GM23248 (cell line): ENCODE data around the gene AGBL5. TPM values are rescaled to one million over a fixed set of nuclear protein-coding genes. Genes with fewer than 3 reads are reported as not detected.
A peak's percentile ranks its signal among the peaks of the same experiment; 100 is the strongest.

ENCODE experiments used
- DNase-seq: peaks from one replicate; pipeline ENCODE4 v3.0.0-alpha.2; 2015
- H2AFZ ChIP-seq: fragments of 200-600 bp; sonication (generic); 2 replicates; pipeline ENCODE4 v1.6.1; 2016; ENCODE audit warnings: antibody characterized with exemption
- H3F3A ChIP-seq: fragments of 200-600 bp; sonication (generic); 2 replicates; pipeline ENCODE4 v1.6.1; 2016; ENCODE audit warnings: mild to moderate bottlenecking, antibody characterized with exemption, mixed run types; ENCODE audit not compliant: insufficient read depth
- H3K27ac ChIP-seq: fragments of 200-600 bp; sonication (generic); 2 replicates; pipeline ENCODE4 v1.5.1; 2016; ENCODE audit warnings: mild to moderate bottlenecking
- H3K27me3 ChIP-seq: fragments of 200-600 bp; sonication (generic); replicated peaks from 2 replicates; pipeline ENCODE4 v1.6.1; 2016; ENCODE audit warnings: mild to moderate bottlenecking; ENCODE audit not compliant: insufficient read depth
- H3K36me3 ChIP-seq: fragments of 200-600 bp; sonication (generic); 2 replicates; pipeline ENCODE4 v1.6.1; 2016; ENCODE audit warnings: low read depth, mild to moderate bottlenecking
- H3K4me1 ChIP-seq: fragments of 200-600 bp; sonication (generic); 2 replicates; pipeline ENCODE4 v1.6.1; 2016; ENCODE audit warnings: mild to moderate bottlenecking; ENCODE audit not compliant: insufficient read depth
- H3K4me2 ChIP-seq: fragments of 200-600 bp; sonication (generic); one replicate; pipeline ENCODE4 v1.6.1; 2016; ENCODE audit warnings: mild to moderate bottlenecking; ENCODE audit not compliant: unreplicated experiment
- H3K4me3 ChIP-seq: fragments of 200-600 bp; sonication (generic); 2 replicates; pipeline ENCODE4 v1.5.1; 2016; ENCODE audit warnings: mild to moderate bottlenecking
- H3K79me2 ChIP-seq: fragments of 200-600 bp; sonication (generic); 2 replicates; pipeline ENCODE4 v1.6.1; 2016; ENCODE audit warnings: mild to moderate bottlenecking; ENCODE audit not compliant: insufficient read depth
- H3K9ac ChIP-seq: fragments of 200-600 bp; sonication (generic); 2 replicates; pipeline ENCODE4 v1.6.1; 2016; ENCODE audit warnings: mild to moderate bottlenecking
- H3K9me2 ChIP-seq: fragments of 200-600 bp; sonication (generic); 2 replicates; pipeline ENCODE4 v1.6.1; 2016; ENCODE audit warnings: mixed run types, mild to moderate bottlenecking, moderate library complexity; ENCODE audit not compliant: insufficient read depth
- H3K9me3 ChIP-seq: fragments of 200-600 bp; sonication (generic); one replicate; pipeline ENCODE4 v1.6.1; 2017; ENCODE audit warnings: low read depth
- H4K20me1 ChIP-seq: fragments of 200-600 bp; sonication (generic); 2 replicates; pipeline ENCODE4 v1.6.0; 2016; ENCODE audit not compliant: insufficient read depth
- EZH2 ChIP-seq: fragments of 200-600 bp; sonication (generic); IDR thresholded peaks from 2 replicates; pipeline ENCODE4 v1.6.1; 2018; ENCODE audit warnings: antibody characterized with exemption, mild to moderate bottlenecking; ENCODE audit not compliant: insufficient read depth, poor library complexity, severe bottlenecking
- EZH2phosphoT487 ChIP-seq: fragments of 200-600 bp; sonication (generic); IDR thresholded peaks from 2 replicates; pipeline ENCODE4 v1.6.1; 2018; ENCODE audit warnings: antibody characterized with exemption, moderate library complexity, mild to moderate bottlenecking, low read depth; ENCODE audit not compliant: insufficient read depth
- WGBS, 2 experiments: methylation state at CpG; one replicate each; pipeline ENCODE4 v1.1.6; 2015 to 2017; ENCODE audit warnings: low lambda C conversion rate in 2 of 2, low coverage in 1 of 2; ENCODE audit errors: missing lambda C conversion rate in 2 of 2; 5-methylcytosine and 5-hydroxymethylcytosine counted together
- in situ Hi-C: fragments of 300-500 bp; cut with MboI; formaldehyde crosslinking; loops from 2 replicates; pipeline ENCODE4 v1.15.0; 2020
- polyA plus RNA-seq: library from polyadenylated mRNA; unstranded; fragments of >200 nt; fragmentation: Nextera tagmentation; extraction: Ambion mirVana; gene quantifications from 2 replicates; pipeline ENCODE4 v1.2.1, GENCODE V29; 2016
- total RNA-seq: library from RNA; depleted of rRNA; stranded (reverse); fragments of >200 nt; shearing (Covaris generic); gene quantifications from 2 replicates; pipeline ENCODE4 v1.2.3, GENCODE V29; 2014

AGBL5 gene
- total and polyA plus RNA-seq, 2 experiments from 2014 or later = 15.2 to 19.7 TPM

DNA sequence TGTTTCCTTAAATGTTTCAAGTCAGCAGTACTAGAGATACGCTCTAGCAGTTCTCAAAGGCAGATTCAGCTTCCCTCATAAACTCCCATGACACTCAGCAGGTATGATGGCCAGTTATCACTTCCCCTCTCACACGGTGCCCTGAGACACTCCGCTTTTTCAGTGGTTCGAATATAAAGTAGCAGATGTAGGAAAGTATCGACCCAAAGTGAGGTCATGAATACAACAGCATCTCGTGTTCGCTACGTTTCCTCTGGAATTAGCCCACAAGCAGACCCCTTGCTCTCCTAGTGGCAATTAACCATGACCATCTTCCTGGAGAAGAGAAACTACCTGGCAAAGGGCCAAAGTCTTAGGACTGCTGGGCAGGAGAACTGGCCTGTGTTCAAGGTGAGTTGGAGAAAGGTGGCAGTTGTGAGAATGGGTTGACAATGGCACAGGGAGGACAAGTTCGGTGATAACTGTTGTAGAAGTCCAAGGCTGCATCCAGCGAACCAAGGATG, 9.3 kb upstream of the AGBL5 start:
- Histone ChIP-seq H3K4me1 (no peaks in the 10 kb centered on the region), H3K9ac (no peak overlapping the region), H3K4me3 (no peak overlapping the region), H3K9me3 (no peaks in the 10 kb centered on the region), H3K9me2 (no peaks in the 10 kb centered on the region), H3K27me3 (no peaks in the 10 kb centered on the region), H4K20me1 (no peaks in the 10 kb centered on the region), H3K4me2 (no peak overlapping the region), H3K27ac (no peak overlapping the region), H3K79me2 (peaks cover 9% of the 10 kb centered on the region; the same call in 1 of the 2 replicates), H3K36me3 (peaks cover 44% of the 10 kb centered on the region), H3F3A (peaks cover 33% of the 10 kb centered on the region), H2AFZ (no peak overlapping the region)
- DNase-seq = peak; percentile 22
- 72 to 77% methylated on average over 10 of the region's 10 CpGs for WGBS, 2 experiments
- TF ChIP-seq EZH2 = no peak
- TF ChIP-seq EZH2phosphoT487 = no peak
- in situ Hi-C loops = no loop called here

DNA sequence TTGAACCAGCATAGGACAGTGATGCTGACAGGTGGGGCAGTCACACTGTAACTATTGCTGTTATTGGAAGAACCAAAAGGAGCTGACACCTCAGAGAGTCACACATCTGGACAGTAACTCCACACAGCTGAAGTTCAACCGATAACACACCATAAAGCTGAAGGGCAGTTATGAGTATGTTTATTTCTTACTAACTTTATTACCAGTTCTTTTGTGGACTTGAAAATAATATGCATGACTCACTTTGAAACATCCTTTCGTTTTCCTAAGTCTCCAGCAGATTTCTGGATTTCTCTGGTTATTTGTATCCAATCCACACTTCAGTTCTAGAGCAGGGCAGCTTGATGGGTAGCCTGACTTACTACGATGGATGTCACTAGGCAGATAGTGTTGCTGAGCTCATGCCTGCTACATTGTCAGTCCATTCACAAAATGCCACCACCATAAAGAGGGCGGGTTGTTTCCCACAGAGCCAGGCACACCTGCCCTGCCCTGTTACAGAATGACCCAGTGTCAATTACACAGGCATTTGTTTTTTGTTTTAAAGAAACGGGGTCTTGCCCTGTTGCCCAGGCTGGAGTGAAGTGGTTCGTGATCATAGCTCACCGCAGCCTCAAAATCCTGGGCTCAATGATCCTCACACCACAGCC, 8.4 kb upstream of the AGBL5 start:
- Histone ChIP-seq H2AFZ (no peak overlapping the region), H3K27me3 (no peaks in the 10 kb centered on the region), H4K20me1 (no peaks in the 10 kb centered on the region), H3K36me3 (peaks cover 40% of the 10 kb centered on the region), H3K9me3 (no peaks in the 10 kb centered on the region), H3K4me3 (no peak overlapping the region), H3K79me2 (0 out of 2 replicates have a peak, but pooled peaks cover 1% of the 10 kb centered on the region), H3F3A (peaks cover 39% of the 10 kb centered on the region), H3K9ac (no peak overlapping the region), H3K27ac (no peak overlapping the region), H3K4me1 (no peaks in the 10 kb centered on the region), H3K4me2 (no peak overlapping the region), H3K9me2 (no peaks in the 10 kb centered on the region)
- in situ Hi-C loops = no loop called here
- peak; percentile 46 for DNase-seq
- TF ChIP-seq EZH2phosphoT487 (no peak), EZH2 (no peak)
- WGBS, 2 experiments = 60 to 64% methylated on average over 7 of the region's 7 CpGs

DNA sequence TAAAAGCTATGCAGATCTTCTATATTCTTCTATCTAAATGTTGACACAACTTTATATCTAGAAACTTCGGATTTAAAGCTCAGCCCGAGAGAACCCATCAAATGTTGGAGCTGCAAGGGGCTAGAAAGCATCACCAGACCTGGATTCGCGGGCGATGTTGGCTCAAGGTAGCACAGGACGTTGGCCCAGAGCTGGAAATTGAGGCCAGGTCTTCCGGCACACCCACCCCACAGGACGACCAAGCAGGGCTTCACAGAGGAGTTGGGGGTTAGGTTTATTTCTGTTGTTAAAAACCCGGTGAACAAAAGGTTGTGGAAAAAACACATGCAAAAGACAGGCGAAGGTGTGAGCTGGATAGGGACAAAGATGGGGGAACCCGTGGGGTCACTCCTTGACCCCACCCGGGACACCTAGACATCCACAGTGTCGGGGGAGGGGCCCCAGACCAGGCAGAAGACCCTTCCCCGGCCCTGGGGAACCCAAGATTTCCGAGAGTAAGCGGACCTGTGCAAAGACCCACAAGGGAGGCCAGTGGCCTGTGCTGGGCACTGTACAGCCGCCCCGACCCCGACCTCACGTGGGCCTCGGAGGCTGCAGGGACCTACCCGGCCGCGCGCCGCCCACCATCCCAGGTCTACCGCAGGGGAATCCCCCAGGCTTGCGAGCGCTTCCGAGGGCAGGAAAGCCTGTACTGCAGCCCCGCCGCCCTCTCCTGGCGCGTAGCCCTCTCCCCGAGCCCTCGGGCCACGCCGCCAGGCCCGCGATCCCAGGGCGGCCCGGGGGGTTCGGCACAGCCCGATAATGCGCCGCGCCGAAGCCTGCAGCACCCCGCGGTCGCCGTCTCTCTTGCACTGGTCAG, 1.8 kb upstream of the AGBL5 start:
- peak overlapping the region; percentile 79 for H3K4me2 ChIP-seq
- in situ Hi-C loops = no loop called here
- no peak for DNase-seq
- H3K9ac ChIP-seq = peak overlapping the region; percentile 59
- H3K27me3 ChIP-seq = no peaks in the 10 kb centered on the region
- no peak for TF ChIP-seq EZH2phosphoT487
- H3K27ac ChIP-seq = peak overlapping the region; percentile 19
- H3K9me3 ChIP-seq = no peaks in the 10 kb centered on the region
- WGBS, 2 experiments = 21 to 33% methylated on average over 25 to 42 of the region's 52 CpGs
- peaks cover 31% of the 10 kb centered on the region for H3F3A ChIP-seq
- no peaks in the 10 kb centered on the region for H3K9me2 ChIP-seq
- peak overlapping the region; percentile 61 for H2AFZ ChIP-seq
- H3K4me3 ChIP-seq = peak overlapping the region; percentile 90
- H4K20me1 ChIP-seq = no peaks in the 10 kb centered on the region
- H3K79me2 ChIP-seq = no peaks in the 10 kb centered on the region
- no peaks in the 10 kb centered on the region; the same call in 1 of the 2 replicates for H3K36me3 ChIP-seq
- peaks cover 4% of the 10 kb centered on the region; the same call in 1 of the 2 replicates for H3K4me1 ChIP-seq

DNA sequence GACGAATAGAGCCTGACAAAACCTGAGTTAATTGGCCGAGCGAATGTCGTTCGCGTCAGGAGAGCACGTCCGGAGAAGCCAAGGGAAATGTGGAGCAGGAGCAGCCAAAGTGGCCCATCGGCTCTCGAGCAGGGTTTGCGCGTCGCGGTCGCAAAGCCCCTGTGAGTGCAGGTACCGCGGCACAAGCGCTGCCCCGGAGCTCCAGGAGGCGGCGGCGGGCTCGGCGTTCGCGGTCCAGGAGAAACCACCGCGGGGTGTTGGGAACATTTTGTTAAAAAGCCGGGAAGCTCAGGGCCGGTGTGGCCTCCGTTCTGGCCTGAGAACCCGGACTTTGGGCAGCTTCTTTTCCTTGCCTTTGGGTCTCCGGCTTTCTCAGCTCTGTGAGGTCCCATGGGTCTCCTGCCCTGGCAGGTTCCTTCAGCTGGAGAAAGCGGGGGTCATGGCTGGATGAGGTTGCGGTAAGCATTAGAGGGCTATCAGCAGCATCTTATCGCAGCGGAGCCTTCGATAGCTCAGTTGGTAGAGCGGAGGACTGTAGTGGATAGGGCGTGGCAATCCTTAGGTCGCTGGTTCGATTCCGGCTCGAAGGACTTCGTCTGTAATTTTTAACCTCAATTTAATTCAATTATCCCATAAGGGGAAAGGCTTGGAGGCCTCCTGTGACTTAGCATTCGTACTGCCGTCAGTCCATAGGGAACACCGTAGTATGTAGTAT, 1.0 kb upstream of the AGBL5 start:
- DNase-seq = peak; percentile 96
- H3K9ac ChIP-seq = peak overlapping the region; percentile 80
- no peaks in the 10 kb centered on the region for H4K20me1 ChIP-seq
- peak overlapping the region; percentile 87 for H3K27ac ChIP-seq
- no peaks in the 10 kb centered on the region for H3K79me2 ChIP-seq
- peak overlapping the region; percentile 61 for H2AFZ ChIP-seq
- H3K36me3 ChIP-seq = peaks cover 5% of the 10 kb centered on the region; the same call in 1 of the 2 replicates
- in situ Hi-C loops = no loop called here
- no peaks in the 10 kb centered on the region for H3K27me3 ChIP-seq
- H3F3A ChIP-seq = peaks cover 31% of the 10 kb centered on the region
- peak overlapping the region; percentile 90 for H3K4me3 ChIP-seq
- H3K4me2 ChIP-seq = peak overlapping the region; percentile 95
- TF ChIP-seq EZH2 = no peak
- no peak for TF ChIP-seq EZH2phosphoT487
- WGBS, 2 experiments = 1 to 2% methylated on average over 46 to 48 of the region's 48 CpGs
- peaks cover 4% of the 10 kb centered on the region; the same call in 1 of the 2 replicates for H3K4me1 ChIP-seq
- H3K9me3 ChIP-seq = no peaks in the 10 kb centered on the region
- H3K9me2 ChIP-seq = no peaks in the 10 kb centered on the region
